K562 (cell line): ENCODE results near the gene ATP5MC3. TPM values are rescaled to one million over a fixed set of nuclear protein-coding genes. Genes with fewer than 3 reads are reported as not detected.
A peak's percentile ranks its signal among the peaks of the same experiment; 100 is the strongest.

Source experiments
- ARNT ChIP-seq, 2 experiments: fragments of 450-650 bp; IDR thresholded peaks; 2 replicates each; pipeline ENCODE4 v1.6.1; 2016; ENCODE audit warnings: mild to moderate bottlenecking in 1 of 2
- CBX5 ChIP-seq: IDR thresholded peaks from 2 replicates; pipeline ENCODE4 v1.6.1; 2014; ENCODE audit warnings: low read depth, borderline replicate concordance
- CEBPB ChIP-seq: fragments of 450-650 bp; IDR thresholded peaks from 2 replicates; pipeline ENCODE4 v1.6.1; 2016; ENCODE audit warnings: missing genetic modification characterization, missing compliant biosample characterization
- KDM5B ChIP-seq: fragments of 200-600 bp; sonication (generic); IDR thresholded peaks from 2 replicates; pipeline ENCODE4 v1.6.1; 2012; ENCODE audit warnings: low read depth, mild to moderate bottlenecking, moderate library complexity, low read length, control low read depth, inconsistent platforms; ENCODE audit not compliant: insufficient replicate concordance
- MTA1 ChIP-seq: fragments of 450-650 bp; IDR thresholded peaks from 2 replicates; pipeline ENCODE4 v1.6.1; 2017; ENCODE audit warnings: borderline replicate concordance
- MTF1 ChIP-seq: fragments of 250-450 bp; sonication (Bioruptor Pico); IDR thresholded peaks from 2 replicates; pipeline ENCODE4 v1.9.0; 2021; ENCODE audit warnings: moderate library complexity, mild to moderate bottlenecking, inconsistent platforms, borderline replicate concordance
- MYBL2 ChIP-seq, 2 experiments: fragments of 450-650 bp in 1 of 2; sonication (generic) in 1 of 2; formaldehyde crosslinking in 1 of 2; IDR thresholded peaks; 2 replicates each; pipeline versions ENCODE4 v1.6.1 to v1.8.1; 2017 to 2022; ENCODE audit warnings: borderline replicate concordance in 1 of 2, inconsistent platforms in 1 of 2, low read depth in 1 of 2, mild to moderate bottlenecking in 1 of 2, missing genetic modification reagents in 1 of 2, moderate library complexity in 1 of 2
- PHB2 ChIP-seq: fragments of 450-650 bp; IDR thresholded peaks from 2 replicates; pipeline ENCODE4 v1.6.1; 2017; ENCODE audit warnings: low read depth
- PHF21A ChIP-seq: fragments of 450-650 bp; IDR thresholded peaks from 2 replicates; pipeline ENCODE4 v1.6.1; 2017; ENCODE audit warnings: low read depth, borderline replicate concordance
- RBM17 ChIP-seq: fragments of 200-400 bp; formaldehyde crosslinking; IDR thresholded peaks from 2 replicates; pipeline ENCODE4 v1.6.1; 2017; ENCODE audit warnings: low read depth, mild to moderate bottlenecking, low read length, borderline replicate concordance
- SMARCB1 ChIP-seq: IDR thresholded peaks from 2 replicates; pipeline ENCODE4 v1.6.1; 2011; ENCODE audit warnings: improper control_type of control experiment, low read depth; ENCODE audit not compliant: insufficient read length
- ZFP36 ChIP-seq: fragments of 150-350 bp; IDR thresholded peaks from 2 replicates; pipeline ENCODE4 v1.6.1; 2018; ENCODE audit warnings: low read length, low read depth; ENCODE audit not compliant: partially characterized antibody
- ZNF318 ChIP-seq, 2 experiments: fragments of 450-650 bp; IDR thresholded peaks; 2 replicates each; pipeline ENCODE4 v1.6.1; 2016; ENCODE audit warnings: mild to moderate bottlenecking in 2 of 2, borderline replicate concordance in 1 of 2, low read depth in 1 of 2, moderate library complexity in 1 of 2
- ZNF766 ChIP-seq: fragments of 200-800 bp; sonication (Bioruptor generic); conservative IDR thresholded peaks from 2 replicates; pipeline ENCODE4 v1.6.1; 2016; ENCODE audit warnings: missing genetic modification characterization, missing compliant biosample characterization
- polyA plus RNA-seq, 8 experiments: library from polyadenylated mRNA; depleted of rRNA in 4 of 8; stranded (reverse) in 5 of 8; unstranded in 3 of 8; fragments of >200 nt; fragmentation: Nextera tagmentation in 2 of 8; fragmentation: Illumina TruSeq in 1 of 8; extraction: Ambion mirVana in 2 of 8; extraction: Trizol in 1 of 8; gene quantifications; 2 replicates each; pipeline versions ENCODE4 v1.2.1 to v1.2.3, GENCODE V29; 2011 to 2014; ENCODE audit warnings: inconsistent platforms in 1 of 8, missing spikeins in 1 of 8
- total RNA-seq, 7 experiments: library from RNA; depleted of rRNA in 6 of 7; stranded (reverse); fragments of >200 nt in 6 of 7; fragmentation: Illumina TruSeq in 2 of 7; extraction: Trizol in 2 of 7; gene quantifications; 2 replicates each; pipeline versions ENCODE4 v1.2.1 to v1.2.3, GENCODE V29; 2011 to 2021; ENCODE audit warnings: low replicate concordance in 1 of 7
- TF ChIP-seq, protein P1 (sequence below): sonication (generic); formaldehyde crosslinking; IDR thresholded peaks from 2 replicates; pipeline ENCODE4 v1.8.1; 2022; ENCODE audit warnings: missing genetic modification reagents
- TF ChIP-seq, protein P2 (sequence below): fragments of 250-450 bp; sonication (Bioruptor Pico); IDR thresholded peaks from 2 replicates; pipeline ENCODE4 v1.5.0; 2021

ATP5MC3 gene
- total and polyA plus RNA-seq, 9 of the 15 experiments (the other 6 are each of a cell fraction or from before 2014, with no cell fraction given), result 423 to 2,565 (median 1,012) TPM

- TF ChIP-seq KDM5B (peak; percentile 97), ARNT (IDR thresholded peaks at IDR 0.05) (peak; percentile 62 to 90; a peak in 2 of 4 replicates), SMARCB1 (peak; percentile 20), CEBPB (peak; percentile 54), ZNF766 (CRISPR knock-in tag) (0 out of 2 replicates have a peak, but pooled peaks have one; percentile 6), ZFP36 (peak; percentile 2), ZNF318 (IDR thresholded peaks at IDR 0.05; ENCODE audit: borderline replicate concordance in 1 of 2, low read depth in 1 of 2) (no peak), MTF1 (CRISPR knock-in tag) (no peak), PHB2 (0 out of 2 replicates have a peak, but pooled peaks have one; percentile 64), MYBL2 (IDR thresholded peaks at IDR 0.05; ENCODE audit: low read depth) (peak; percentile 95), MYBL2 (CRISPR knock-in tag; IDR thresholded peaks at IDR 0.05; ENCODE audit: borderline replicate concordance) (no peak), CBX5 (no peak), MTA1 (0 out of 2 replicates have a peak, but pooled peaks have one; percentile 16), PHF21A (0 out of 2 replicates have a peak, but pooled peaks have one; percentile 3), RBM17 (no peak)
- TF ChIP-seq, protein P1, sequence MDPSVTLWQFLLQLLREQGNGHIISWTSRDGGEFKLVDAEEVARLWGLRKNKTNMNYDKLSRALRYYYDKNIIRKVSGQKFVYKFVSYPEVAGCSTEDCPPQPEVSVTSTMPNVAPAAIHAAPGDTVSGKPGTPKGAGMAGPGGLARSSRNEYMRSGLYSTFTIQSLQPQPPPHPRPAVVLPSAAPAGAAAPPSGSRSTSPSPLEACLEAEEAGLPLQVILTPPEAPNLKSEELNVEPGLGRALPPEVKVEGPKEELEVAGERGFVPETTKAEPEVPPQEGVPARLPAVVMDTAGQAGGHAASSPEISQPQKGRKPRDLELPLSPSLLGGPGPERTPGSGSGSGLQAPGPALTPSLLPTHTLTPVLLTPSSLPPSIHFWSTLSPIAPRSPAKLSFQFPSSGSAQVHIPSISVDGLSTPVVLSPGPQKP (CRISPR knock-in tag), result no peak
- TF ChIP-seq, protein P2, sequence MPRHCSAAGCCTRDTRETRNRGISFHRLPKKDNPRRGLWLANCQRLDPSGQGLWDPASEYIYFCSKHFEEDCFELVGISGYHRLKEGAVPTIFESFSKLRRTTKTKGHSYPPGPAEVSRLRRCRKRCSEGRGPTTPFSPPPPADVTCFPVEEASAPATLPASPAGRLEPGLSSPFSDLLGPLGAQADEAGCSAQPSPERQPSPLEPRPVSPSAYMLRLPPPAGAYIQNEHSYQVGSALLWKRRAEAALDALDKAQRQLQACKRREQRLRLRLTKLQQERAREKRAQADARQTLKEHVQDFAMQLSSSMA, result 0 out of 2 replicates have a peak, but pooled peaks have one; percentile 69
Observed at GRCh38 chr2:175167792-175168563, 13.5 kb downstream of the ATP5MC3 start, which contains the start of gene ATF2 (continued).
